SK-N-SH (cell line): Measurements from ENCODE around the gene KRT36.

Experiments
- CHD2 ChIP-seq: fragments of 150-350 bp; IDR thresholded peaks from 2 replicates; pipeline ENCODE4 v1.6.1; 2018; ENCODE audit warnings: low read length; ENCODE audit not compliant: partially characterized antibody
- ELF1 ChIP-seq: IDR thresholded peaks from 2 replicates; pipeline ENCODE4 v1.4.0; 2012
- FOXM1 ChIP-seq: IDR thresholded peaks from 2 replicates; pipeline ENCODE4 v1.4.0; 2012; ENCODE audit warnings: low read depth, mild to moderate bottlenecking
- POLR2AphosphoS5 ChIP-seq: IDR thresholded peaks from 2 replicates; pipeline ENCODE4 v1.6.1; 2012; ENCODE audit warnings: low read depth, low read length
- SMC3 ChIP-seq: IDR thresholded peaks from 2 replicates; pipeline ENCODE4 v1.6.1; 2012; ENCODE audit warnings: low read depth, low read length, improper control_type of control experiment
- TF ChIP-seq, protein P1 (sequence below): fragments of 200-600 bp; sonication (generic); IDR thresholded peaks from 2 replicates; pipeline ENCODE4 v1.6.1; 2017; ENCODE audit warnings: antibody characterized with exemption, mild to moderate bottlenecking, moderate library complexity
- TF ChIP-seq, protein P2 (sequence below): IDR thresholded peaks from 2 replicates; pipeline ENCODE4; 2012

DNA sequence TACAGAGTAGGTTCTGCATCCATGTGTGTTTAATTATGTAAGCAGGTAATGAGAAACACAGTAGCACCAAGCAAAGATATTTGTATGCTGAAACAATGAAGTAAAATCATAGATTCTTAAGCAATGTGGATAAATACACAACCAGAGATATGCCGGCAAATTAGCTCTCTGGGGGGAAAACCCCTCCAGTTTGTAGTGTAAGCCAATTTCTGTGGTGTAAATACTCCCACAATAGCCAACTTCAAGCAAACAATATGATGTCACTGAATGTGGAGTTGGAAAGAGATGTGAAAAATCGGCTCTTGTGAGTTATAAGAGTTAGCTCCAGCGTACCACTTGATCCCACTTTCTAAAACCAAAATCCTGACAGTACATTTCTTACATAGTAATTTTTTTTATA is 45.1 kb downstream of the KRT36 start:
- TF ChIP-seq ELF1 = no peak
- TF ChIP-seq, protein P1, sequence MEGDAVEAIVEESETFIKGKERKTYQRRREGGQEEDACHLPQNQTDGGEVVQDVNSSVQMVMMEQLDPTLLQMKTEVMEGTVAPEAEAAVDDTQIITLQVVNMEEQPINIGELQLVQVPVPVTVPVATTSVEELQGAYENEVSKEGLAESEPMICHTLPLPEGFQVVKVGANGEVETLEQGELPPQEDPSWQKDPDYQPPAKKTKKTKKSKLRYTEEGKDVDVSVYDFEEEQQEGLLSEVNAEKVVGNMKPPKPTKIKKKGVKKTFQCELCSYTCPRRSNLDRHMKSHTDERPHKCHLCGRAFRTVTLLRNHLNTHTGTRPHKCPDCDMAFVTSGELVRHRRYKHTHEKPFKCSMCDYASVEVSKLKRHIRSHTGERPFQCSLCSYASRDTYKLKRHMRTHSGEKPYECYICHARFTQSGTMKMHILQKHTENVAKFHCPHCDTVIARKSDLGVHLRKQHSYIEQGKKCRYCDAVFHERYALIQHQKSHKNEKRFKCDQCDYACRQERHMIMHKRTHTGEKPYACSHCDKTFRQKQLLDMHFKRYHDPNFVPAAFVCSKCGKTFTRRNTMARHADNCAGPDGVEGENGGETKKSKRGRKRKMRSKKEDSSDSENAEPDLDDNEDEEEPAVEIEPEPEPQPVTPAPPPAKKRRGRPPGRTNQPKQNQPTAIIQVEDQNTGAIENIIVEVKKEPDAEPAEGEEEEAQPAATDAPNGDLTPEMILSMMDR = no peak
- no peak for TF ChIP-seq POLR2AphosphoS5
- TF ChIP-seq FOXM1 = no peak
- no peak for TF ChIP-seq CHD2
- TF ChIP-seq, protein P2, sequence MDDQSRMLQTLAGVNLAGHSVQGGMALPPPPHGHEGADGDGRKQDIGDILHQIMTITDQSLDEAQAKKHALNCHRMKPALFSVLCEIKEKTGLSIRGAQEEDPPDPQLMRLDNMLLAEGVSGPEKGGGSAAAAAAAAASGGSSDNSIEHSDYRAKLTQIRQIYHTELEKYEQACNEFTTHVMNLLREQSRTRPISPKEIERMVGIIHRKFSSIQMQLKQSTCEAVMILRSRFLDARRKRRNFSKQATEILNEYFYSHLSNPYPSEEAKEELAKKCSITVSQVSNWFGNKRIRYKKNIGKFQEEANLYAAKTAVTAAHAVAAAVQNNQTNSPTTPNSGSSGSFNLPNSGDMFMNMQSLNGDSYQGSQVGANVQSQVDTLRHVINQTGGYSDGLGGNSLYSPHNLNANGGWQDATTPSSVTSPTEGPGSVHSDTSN = no peak
- TF ChIP-seq SMC3 = no peak
